ENCODE measurements around the gene MROH2A. TPM values are rescaled to one million over a fixed set of nuclear protein-coding genes. Genes with fewer than 3 reads are reported as not detected.

The MROH2A gene
- total and polyA plus RNA-seq, 9 of the 15 experiments (the other 6 are each of a cell fraction or from before 2014, with no cell fraction given), result 0.03 TPM; not detected in 8

DNA sequence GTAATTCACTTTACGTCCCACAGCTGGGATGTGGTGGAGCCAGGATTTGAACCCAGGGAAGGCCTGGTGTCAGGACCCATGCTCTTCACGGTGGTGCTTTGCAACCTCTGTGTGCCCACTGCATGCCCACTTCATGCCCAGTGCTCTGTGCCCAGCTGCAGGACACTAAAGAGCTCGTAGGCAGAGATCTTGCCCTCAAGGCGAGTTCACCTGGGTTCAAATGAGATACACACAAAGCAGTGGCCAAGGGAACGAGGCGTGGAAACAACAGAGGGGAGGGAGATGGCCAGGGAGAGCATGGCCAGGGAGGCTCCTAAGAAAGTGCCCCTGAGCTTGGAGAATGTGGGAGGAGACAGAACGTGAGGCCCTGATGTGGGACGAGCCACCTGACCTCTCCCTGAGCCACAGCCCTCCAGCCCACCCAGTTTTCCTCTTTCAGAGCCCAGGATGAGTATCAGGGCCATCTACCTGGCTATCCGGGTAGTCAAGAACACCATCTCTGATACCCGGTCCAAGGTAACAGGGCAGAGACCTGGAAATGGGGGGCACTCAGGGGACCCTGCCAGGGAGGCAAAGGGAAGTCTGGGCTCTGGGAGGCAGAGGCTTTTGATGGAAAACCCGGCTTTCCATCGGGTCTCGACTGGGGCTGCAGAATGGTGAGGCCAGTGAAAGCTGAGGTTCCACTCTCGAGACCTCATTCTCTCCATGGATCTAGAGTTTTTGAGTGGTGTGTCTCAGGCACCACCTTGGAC is 20.4 kb downstream of the MROH2A start (continued):
- TF ChIP-seq LARP7 (IDR thresholded peaks at IDR 0.05), result no peak
- TF ChIP-seq C11orf30 (IDR thresholded peaks at IDR 0.05; ENCODE audit: low read depth), result no peak
- TF ChIP-seq, protein P1, sequence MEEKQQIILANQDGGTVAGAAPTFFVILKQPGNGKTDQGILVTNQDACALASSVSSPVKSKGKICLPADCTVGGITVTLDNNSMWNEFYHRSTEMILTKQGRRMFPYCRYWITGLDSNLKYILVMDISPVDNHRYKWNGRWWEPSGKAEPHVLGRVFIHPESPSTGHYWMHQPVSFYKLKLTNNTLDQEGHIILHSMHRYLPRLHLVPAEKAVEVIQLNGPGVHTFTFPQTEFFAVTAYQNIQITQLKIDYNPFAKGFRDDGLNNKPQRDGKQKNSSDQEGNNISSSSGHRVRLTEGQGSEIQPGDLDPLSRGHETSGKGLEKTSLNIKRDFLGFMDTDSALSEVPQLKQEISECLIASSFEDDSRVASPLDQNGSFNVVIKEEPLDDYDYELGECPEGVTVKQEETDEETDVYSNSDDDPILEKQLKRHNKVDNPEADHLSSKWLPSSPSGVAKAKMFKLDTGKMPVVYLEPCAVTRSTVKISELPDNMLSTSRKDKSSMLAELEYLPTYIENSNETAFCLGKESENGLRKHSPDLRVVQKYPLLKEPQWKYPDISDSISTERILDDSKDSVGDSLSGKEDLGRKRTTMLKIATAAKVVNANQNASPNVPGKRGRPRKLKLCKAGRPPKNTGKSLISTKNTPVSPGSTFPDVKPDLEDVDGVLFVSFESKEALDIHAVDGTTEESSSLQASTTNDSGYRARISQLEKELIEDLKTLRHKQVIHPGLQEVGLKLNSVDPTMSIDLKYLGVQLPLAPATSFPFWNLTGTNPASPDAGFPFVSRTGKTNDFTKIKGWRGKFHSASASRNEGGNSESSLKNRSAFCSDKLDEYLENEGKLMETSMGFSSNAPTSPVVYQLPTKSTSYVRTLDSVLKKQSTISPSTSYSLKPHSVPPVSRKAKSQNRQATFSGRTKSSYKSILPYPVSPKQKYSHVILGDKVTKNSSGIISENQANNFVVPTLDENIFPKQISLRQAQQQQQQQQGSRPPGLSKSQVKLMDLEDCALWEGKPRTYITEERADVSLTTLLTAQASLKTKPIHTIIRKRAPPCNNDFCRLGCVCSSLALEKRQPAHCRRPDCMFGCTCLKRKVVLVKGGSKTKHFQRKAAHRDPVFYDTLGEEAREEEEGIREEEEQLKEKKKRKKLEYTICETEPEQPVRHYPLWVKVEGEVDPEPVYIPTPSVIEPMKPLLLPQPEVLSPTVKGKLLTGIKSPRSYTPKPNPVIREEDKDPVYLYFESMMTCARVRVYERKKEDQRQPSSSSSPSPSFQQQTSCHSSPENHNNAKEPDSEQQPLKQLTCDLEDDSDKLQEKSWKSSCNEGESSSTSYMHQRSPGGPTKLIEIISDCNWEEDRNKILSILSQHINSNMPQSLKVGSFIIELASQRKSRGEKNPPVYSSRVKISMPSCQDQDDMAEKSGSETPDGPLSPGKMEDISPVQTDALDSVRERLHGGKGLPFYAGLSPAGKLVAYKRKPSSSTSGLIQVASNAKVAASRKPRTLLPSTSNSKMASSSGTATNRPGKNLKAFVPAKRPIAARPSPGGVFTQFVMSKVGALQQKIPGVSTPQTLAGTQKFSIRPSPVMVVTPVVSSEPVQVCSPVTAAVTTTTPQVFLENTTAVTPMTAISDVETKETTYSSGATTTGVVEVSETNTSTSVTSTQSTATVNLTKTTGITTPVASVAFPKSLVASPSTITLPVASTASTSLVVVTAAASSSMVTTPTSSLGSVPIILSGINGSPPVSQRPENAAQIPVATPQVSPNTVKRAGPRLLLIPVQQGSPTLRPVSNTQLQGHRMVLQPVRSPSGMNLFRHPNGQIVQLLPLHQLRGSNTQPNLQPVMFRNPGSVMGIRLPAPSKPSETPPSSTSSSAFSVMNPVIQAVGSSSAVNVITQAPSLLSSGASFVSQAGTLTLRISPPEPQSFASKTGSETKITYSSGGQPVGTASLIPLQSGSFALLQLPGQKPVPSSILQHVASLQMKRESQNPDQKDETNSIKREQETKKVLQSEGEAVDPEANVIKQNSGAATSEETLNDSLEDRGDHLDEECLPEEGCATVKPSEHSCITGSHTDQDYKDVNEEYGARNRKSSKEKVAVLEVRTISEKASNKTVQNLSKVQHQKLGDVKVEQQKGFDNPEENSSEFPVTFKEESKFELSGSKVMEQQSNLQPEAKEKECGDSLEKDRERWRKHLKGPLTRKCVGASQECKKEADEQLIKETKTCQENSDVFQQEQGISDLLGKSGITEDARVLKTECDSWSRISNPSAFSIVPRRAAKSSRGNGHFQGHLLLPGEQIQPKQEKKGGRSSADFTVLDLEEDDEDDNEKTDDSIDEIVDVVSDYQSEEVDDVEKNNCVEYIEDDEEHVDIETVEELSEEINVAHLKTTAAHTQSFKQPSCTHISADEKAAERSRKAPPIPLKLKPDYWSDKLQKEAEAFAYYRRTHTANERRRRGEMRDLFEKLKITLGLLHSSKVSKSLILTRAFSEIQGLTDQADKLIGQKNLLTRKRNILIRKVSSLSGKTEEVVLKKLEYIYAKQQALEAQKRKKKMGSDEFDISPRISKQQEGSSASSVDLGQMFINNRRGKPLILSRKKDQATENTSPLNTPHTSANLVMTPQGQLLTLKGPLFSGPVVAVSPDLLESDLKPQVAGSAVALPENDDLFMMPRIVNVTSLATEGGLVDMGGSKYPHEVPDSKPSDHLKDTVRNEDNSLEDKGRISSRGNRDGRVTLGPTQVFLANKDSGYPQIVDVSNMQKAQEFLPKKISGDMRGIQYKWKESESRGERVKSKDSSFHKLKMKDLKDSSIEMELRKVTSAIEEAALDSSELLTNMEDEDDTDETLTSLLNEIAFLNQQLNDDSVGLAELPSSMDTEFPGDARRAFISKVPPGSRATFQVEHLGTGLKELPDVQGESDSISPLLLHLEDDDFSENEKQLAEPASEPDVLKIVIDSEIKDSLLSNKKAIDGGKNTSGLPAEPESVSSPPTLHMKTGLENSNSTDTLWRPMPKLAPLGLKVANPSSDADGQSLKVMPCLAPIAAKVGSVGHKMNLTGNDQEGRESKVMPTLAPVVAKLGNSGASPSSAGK (IDR thresholded peaks at IDR 0.05), result no peak
- TF ChIP-seq, protein P2, sequence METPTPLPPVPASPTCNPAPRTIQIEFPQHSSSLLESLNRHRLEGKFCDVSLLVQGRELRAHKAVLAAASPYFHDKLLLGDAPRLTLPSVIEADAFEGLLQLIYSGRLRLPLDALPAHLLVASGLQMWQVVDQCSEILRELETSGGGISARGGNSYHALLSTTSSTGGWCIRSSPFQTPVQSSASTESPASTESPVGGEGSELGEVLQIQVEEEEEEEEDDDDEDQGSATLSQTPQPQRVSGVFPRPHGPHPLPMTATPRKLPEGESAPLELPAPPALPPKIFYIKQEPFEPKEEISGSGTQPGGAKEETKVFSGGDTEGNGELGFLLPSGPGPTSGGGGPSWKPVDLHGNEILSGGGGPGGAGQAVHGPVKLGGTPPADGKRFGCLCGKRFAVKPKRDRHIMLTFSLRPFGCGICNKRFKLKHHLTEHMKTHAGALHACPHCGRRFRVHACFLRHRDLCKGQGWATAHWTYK (CRISPR knock-in tag; IDR thresholded peaks at IDR 0.05), result no peak
- TF ChIP-seq RBM34 (IDR thresholded peaks at IDR 0.05; ENCODE audit: borderline replicate concordance, insufficient read depth, low read length), result no peak
- no peak for TF ChIP-seq MXI1 (IDR thresholded peaks at IDR 0.05; ENCODE audit: low read depth, low read length)
- TF ChIP-seq SMAD1 (IDR thresholded peaks at IDR 0.05; ENCODE audit: low read depth, low read length, partially characterized antibody), result no peak
- TF ChIP-seq, protein P3, sequence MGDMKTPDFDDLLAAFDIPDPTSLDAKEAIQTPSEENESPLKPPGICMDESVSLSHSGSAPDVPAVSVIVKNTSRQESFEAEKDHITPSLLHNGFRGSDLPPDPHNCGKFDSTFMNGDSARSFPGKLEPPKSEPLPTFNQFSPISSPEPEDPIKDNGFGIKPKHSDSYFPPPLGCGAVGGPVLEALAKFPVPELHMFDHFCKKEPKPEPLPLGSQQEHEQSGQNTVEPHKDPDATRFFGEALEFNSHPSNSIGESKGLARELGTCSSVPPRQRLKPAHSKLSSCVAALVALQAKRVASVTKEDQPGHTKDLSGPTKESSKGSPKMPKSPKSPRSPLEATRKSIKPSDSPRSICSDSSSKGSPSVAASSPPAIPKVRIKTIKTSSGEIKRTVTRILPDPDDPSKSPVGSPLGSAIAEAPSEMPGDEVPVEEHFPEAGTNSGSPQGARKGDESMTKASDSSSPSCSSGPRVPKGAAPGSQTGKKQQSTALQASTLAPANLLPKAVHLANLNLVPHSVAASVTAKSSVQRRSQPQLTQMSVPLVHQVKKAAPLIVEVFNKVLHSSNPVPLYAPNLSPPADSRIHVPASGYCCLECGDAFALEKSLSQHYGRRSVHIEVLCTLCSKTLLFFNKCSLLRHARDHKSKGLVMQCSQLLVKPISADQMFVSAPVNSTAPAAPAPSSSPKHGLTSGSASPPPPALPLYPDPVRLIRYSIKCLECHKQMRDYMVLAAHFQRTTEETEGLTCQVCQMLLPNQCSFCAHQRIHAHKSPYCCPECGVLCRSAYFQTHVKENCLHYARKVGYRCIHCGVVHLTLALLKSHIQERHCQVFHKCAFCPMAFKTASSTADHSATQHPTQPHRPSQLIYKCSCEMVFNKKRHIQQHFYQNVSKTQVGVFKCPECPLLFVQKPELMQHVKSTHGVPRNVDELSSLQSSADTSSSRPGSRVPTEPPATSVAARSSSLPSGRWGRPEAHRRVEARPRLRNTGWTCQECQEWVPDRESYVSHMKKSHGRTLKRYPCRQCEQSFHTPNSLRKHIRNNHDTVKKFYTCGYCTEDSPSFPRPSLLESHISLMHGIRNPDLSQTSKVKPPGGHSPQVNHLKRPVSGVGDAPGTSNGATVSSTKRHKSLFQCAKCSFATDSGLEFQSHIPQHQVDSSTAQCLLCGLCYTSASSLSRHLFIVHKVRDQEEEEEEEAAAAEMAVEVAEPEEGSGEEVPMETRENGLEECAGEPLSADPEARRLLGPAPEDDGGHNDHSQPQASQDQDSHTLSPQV (IDR thresholded peaks at IDR 0.05), result no peak
